Gastrocnemius medialis (tissue), 4 donors: ENCODE data around the gene B3GLCT. TPM values are rescaled to one million over a fixed set of nuclear protein-coding genes. Genes with fewer than 3 reads are reported as not detected.
A peak's percentile ranks its signal among the peaks of the same experiment; 100 is the strongest.

ENCODE experiments used
- ATAC-seq, 2 donors: fragments of 150-250 bp; one replicate each; pipeline ENCODE4 v1.9.1; 2016
- DNase-seq, 2 donors: peaks; one replicate each; pipeline ENCODE4 v3.0.0-alpha.2; 2019
- H3K27ac ChIP-seq, 4 donors: fragments of 200-600 bp; sonication (generic); 1 replicate in 1 of 4; 2 replicates in 3 of 4; pipeline ENCODE4 v1.5.1; 2016 to 2018; ENCODE audit warnings: mild to moderate bottlenecking in 2 of 4, moderate library complexity in 1 of 4
- H3K27me3 ChIP-seq, 3 donors: fragments of 200-600 bp; sonication (generic) in 2 of 3; 1 replicate in 1 of 3; 2 replicates in 2 of 3; pipeline versions ENCODE4 v1.5.1 to v1.6.0; 2016 to 2019; ENCODE audit warnings: mild to moderate bottlenecking in 1 of 3, moderate library complexity in 1 of 3
- H3K36me3 ChIP-seq, 2 donors: fragments of 200-600 bp; sonication (generic) in 1 of 2; one replicate each; pipeline ENCODE4 v1.5.1; 2017 to 2018
- H3K4me1 ChIP-seq, 2 donors: fragments of 200-600 bp; sonication (generic) in 1 of 2; one replicate each; pipeline ENCODE4 v1.5.1; 2016 to 2017; ENCODE audit warnings: mild to moderate bottlenecking in 2 of 2
- H3K4me3 ChIP-seq, 4 donors: fragments of 200-600 bp; sonication (generic) in 3 of 4; 1 replicate in 1 of 4; 2 replicates in 3 of 4; pipeline ENCODE4 v1.5.1; 2016 to 2019; ENCODE audit warnings: mild to moderate bottlenecking in 2 of 4
- H3K9me3 ChIP-seq, 3 donors: fragments of 200-600 bp; sonication (generic) in 2 of 3; 1 replicate in 1 of 3; 2 replicates in 2 of 3; pipeline ENCODE4 v1.5.1; 2016 to 2019
- POLR2A ChIP-seq, 2 donors: fragments of 450-650 bp; IDR thresholded peaks; one replicate each; pipeline ENCODE4 v1.6.1; 2017; ENCODE audit warnings: antibody characterized with exemption in 2 of 2, mild to moderate bottlenecking in 2 of 2, moderate library complexity in 2 of 2
- in situ Hi-C, 4 donors: fragments of 200-750 bp; cut with MboI; loops; one replicate each; pipeline versions ENCODE4 v1.15.0 to v1.8.0; 2017; ENCODE audit warnings: low sequenced_read_pairs in 4 of 4
- intact Hi-C: fragments of 100-400 bp; cut with DNase I; formaldehyde crosslinking; loops from one replicate; pipeline ENCODE4 v1.15.1; 2023; ENCODE audit warnings: low total_unique reads
- total RNA-seq, 4 donors: library from RNA; depleted of rRNA; stranded (reverse); fragments of >200 nt; gene quantifications; one replicate each; pipeline versions ENCODE4 v1.1.0 to v1.2.3, GENCODE V29; 2016
- TF ChIP-seq, protein P1 (sequence below), 5 experiments: fragments of 450-650 bp in 3 of 5; fragments of 200-600 bp in 2 of 5; sonication (generic) in 2 of 5; IDR thresholded peaks in 4 of 5; conservative IDR thresholded peaks in 1 of 5; 1 replicate in 4 of 5; 2 replicates in 1 of 5; pipeline ENCODE4 v1.5.1; 2016 to 2019; ENCODE audit warnings: antibody characterized with exemption in 5 of 5, mild to moderate bottlenecking in 3 of 5, moderate library complexity in 3 of 5

B3GLCT gene
- total RNA-seq, 4 donors from 2014 or later = 2.4 to 4.8 (median 3.6) TPM

DNA sequence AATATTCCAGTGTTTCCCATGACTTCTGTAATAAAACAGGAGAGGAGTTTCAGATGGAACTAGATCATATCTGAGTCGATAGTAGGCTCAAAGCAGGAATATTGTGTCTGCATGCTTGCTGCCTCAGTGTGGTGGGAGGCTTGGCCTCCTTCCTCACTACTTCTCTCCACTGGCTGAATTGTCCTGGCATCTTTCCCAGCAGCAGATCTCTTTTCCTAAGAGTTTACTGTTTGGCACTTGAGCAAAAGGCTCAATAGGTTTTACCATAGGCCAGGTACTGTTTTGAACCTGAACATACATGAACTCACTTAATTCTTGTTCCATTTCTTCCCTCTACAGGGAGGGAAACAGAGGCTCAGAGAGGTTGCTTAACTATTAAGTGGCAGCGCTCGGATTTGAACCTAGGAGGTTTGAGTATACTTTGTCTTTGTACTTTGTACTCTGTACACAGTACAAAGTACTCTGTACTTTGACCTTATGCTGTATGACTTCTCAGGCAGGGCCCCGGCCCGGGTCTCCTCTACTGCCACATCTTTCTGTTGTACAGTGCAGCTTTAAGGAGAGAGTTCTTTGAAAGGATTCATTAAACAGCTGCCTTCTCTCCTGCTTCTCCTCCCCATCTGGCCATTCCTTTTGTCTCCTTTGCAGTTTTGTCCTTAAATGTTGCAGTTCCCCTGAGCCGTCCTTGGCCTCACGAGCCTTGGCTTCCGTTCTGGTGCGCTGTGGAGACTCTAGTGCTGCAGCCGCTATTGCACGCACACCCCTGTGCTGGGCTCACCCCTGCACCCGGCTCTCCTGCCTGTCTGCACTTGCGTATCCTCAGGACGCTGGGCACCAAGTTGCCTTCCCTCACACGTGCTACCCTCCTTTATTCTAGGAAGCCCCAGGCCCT is 8.1 kb downstream of the B3GLCT start:
- Histone ChIP-seq H3K36me3 (no peaks in the 10 kb centered on the region), H3K27ac (no peak overlapping the region), H3K4me1 (peaks cover 18 to 23% of the 10 kb centered on the region in 2 donors), H3K9me3 (no peaks in the 10 kb centered on the region), H3K27me3 (no peaks in the 10 kb centered on the region), H3K4me3 (no peak overlapping the region)
- in situ Hi-C loops = no loop called here
- TF ChIP-seq, protein P1, sequence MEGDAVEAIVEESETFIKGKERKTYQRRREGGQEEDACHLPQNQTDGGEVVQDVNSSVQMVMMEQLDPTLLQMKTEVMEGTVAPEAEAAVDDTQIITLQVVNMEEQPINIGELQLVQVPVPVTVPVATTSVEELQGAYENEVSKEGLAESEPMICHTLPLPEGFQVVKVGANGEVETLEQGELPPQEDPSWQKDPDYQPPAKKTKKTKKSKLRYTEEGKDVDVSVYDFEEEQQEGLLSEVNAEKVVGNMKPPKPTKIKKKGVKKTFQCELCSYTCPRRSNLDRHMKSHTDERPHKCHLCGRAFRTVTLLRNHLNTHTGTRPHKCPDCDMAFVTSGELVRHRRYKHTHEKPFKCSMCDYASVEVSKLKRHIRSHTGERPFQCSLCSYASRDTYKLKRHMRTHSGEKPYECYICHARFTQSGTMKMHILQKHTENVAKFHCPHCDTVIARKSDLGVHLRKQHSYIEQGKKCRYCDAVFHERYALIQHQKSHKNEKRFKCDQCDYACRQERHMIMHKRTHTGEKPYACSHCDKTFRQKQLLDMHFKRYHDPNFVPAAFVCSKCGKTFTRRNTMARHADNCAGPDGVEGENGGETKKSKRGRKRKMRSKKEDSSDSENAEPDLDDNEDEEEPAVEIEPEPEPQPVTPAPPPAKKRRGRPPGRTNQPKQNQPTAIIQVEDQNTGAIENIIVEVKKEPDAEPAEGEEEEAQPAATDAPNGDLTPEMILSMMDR (IDR thresholded peaks at IDR 0.05 in 4 of 5, conservative IDR thresholded peaks at IDR 0.05 in 1 of 5) = no peak
- no peak for TF ChIP-seq POLR2A (IDR thresholded peaks at IDR 0.05)
- DNase-seq (peak in 1 of 2 donors; percentile 23), ATAC-seq (no peak)
- intact Hi-C loops = loop anchor here (5.0 kb wide), 1 partner anchor 644 kb away; no protein-coding TSS in a partner anchor

DNA sequence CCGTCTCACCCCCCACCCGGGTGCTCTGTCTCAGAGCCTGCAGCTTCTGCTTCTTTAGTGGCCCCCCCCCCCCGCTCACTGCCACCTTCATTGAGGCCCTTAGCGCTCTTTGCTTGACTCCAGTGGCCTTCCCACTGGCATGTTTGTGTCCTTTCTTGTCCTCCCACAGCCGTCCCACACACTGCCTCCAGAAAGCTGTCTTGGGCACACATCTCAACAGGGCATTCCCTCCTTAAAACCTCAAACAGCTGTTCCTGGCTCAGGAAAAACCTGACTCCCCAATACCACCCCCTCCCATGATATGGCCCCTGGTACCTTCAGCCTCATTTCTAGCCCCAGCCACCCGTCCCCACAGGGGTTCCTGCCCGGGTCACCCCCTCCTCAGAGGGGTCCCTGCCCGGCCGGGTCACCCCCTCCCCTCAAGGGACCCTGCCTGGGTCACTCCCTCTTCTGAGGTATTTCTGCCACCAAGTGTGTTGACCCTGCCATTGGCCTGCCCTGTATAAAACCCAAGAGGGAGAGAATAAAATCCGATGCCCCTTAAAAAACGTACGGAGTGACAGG is 8.9 kb downstream of the B3GLCT start:
- no peaks in the 10 kb centered on the region for H3K9me3 ChIP-seq
- H3K27me3 ChIP-seq = no peaks in the 10 kb centered on the region
- peaks cover 18 to 19% of the 10 kb centered on the region in 2 donors for H3K4me1 ChIP-seq
- intact Hi-C loops (loop anchor here (5.0 kb wide), 1 partner anchor 644 kb away; no protein-coding TSS in a partner anchor), in situ Hi-C loops (no loop called here)
- no peak for ATAC-seq
- H3K4me3 ChIP-seq = no peak overlapping the region
- TF ChIP-seq POLR2A (IDR thresholded peaks at IDR 0.05) = no peak
- TF ChIP-seq, protein P1 (IDR thresholded peaks at IDR 0.05 in 4 of 5, conservative IDR thresholded peaks at IDR 0.05 in 1 of 5) = no peak
- peak overlapping the region in 2 of 4 donors; percentile 36 to 66 for H3K27ac ChIP-seq
- H3K36me3 ChIP-seq = no peaks in the 10 kb centered on the region
- no peak for DNase-seq

DNA sequence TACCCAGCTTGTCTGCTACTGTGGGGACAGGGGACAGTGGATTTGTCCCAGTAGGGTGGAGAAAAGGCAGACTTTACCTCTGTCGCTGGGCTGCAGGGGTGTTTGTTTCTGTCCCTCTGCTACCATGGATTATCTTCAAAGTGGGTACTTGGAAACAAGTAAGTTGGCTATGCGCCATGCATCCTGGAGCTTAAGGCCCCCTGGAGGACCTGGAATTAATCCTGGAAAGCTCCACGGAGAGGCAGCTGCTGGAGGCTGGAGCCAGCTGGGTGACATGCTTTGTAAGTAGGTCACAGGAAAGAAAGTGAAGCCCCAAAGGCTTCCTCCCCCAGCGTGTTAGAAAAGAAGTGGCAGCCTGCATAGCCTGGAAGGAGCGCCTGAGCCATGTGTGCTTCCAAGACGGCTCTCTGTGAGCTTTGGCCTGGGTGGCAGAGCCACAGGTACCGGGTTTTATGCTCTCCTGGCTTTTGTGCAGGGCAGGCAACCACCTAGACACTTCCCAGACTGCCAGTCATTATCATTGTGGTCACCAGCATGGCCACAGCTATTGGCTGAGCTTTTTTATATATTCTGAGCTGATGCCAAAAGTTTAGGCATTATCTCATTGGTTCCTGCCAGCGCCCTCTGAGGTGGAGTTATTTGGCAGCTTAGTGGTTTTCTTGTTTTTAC is 9.5 kb downstream of the B3GLCT start:
- peak overlapping the region in 3 of 4 donors; percentile 36 to 66 (median 36) for H3K27ac ChIP-seq
- H3K36me3 ChIP-seq = no peaks in the 10 kb centered on the region
- peak; percentile 70 to 84 for ATAC-seq
- intact Hi-C loops (loop anchor here (5.0 kb wide), 1 partner anchor 643 kb away; no protein-coding TSS in a partner anchor), in situ Hi-C loops (no loop called here)
- no peak for TF ChIP-seq POLR2A (IDR thresholded peaks at IDR 0.05)
- TF ChIP-seq, protein P1 (IDR thresholded peaks at IDR 0.05 in 4 of 5, conservative IDR thresholded peaks at IDR 0.05 in 1 of 5) = no peak
- no peaks in the 10 kb centered on the region for H3K9me3 ChIP-seq
- no peaks in the 10 kb centered on the region for H3K27me3 ChIP-seq
- H3K4me1 ChIP-seq = peaks cover 18 to 22% of the 10 kb centered on the region in 2 donors
- H3K4me3 ChIP-seq = peak overlapping the region in 1 of 4 donors; percentile 1
- peak; percentile 17 to 59 for DNase-seq

DNA sequence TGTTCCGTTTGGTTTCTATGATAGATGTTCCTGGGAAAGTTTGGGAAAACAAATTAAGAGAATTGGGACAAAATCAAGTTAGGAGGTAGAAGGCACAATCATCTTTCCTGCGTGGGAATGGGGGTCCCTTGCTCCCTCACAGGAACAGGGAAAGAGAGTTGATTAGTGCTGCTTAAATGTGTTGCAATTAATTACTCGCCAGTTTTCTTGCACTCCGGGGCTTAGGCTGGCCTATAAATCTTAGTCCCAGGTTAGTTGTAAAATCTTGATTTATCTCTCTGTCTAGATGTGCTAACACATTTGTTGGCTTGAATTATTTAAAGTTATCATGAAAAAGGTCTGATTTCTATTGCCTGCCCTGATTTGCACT is 10.1 kb downstream of the B3GLCT start:
- H3K9me3 ChIP-seq = no peaks in the 10 kb centered on the region
- no peak overlapping the region for H3K4me3 ChIP-seq
- TF ChIP-seq, protein P1 (IDR thresholded peaks at IDR 0.05 in 4 of 5, conservative IDR thresholded peaks at IDR 0.05 in 1 of 5) = no peak
- TF ChIP-seq POLR2A (IDR thresholded peaks at IDR 0.05) = no peak
- in situ Hi-C loops (no loop called here), intact Hi-C loops (loop anchor here (5.0 kb wide), 1 partner anchor 642 kb away; no protein-coding TSS in a partner anchor)
- no peak for DNase-seq
- no peaks in the 10 kb centered on the region for H3K36me3 ChIP-seq
- no peaks in the 10 kb centered on the region for H3K27me3 ChIP-seq
- peaks cover 18 to 27% of the 10 kb centered on the region in 2 donors for H3K4me1 ChIP-seq
- H3K27ac ChIP-seq = peak overlapping the region in 3 of 4 donors; percentile 36 to 66 (median 36)
- peak in 1 of 2 donors; percentile 42 for ATAC-seq
